HG02623 (cell line): ENCODE data around the gene TSSK2.
"Not testable (repeated sequence)": the region's sequence is repeated elsewhere in the genome, so short reads cannot be mapped to it uniquely, and the experiment has no call there.

Experiments
- ATAC-seq: cut with Tn5 transposase; IDR thresholded peaks from one replicate; pipeline ENCODE4 v1.9.1; 2021; ENCODE audit warnings: moderate library complexity; ENCODE audit not compliant: unreplicated experiment

The TSSK2 gene

GRCh38 chr22:19138217-19139000, 7.3 kb downstream of the TSSK2 start:
- ATAC-seq: no peak

- ATAC-seq: no peak
Measured at GRCh38 chr22:19139001-19139356, 7.9 kb downstream of the TSSK2 start.

- no peak for ATAC-seq
Measured at GRCh38 chr22:19139974-19140373, 8.9 kb downstream of the TSSK2 start.

DNA sequence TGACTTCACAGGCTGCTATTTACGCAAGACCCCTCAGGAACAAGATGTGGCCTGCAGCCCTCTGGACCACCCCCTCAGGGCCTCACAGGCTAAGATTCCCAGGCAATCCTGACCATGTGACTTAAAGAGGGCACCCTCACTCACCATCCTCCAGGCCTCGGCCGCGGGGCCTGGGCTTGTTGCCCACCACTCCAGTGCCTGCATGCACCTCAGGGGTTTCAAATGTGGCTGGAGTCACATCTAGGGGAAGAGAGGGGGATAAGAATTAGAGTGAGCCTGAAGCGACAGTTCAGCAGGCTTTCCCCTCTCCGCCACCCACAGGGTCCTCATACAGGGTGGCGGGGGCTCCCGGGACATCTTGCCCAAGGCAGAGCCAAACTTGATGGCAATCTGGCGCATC, 11.3 kb downstream of the TSSK2 start:
- no peak for ATAC-seq

DNA sequence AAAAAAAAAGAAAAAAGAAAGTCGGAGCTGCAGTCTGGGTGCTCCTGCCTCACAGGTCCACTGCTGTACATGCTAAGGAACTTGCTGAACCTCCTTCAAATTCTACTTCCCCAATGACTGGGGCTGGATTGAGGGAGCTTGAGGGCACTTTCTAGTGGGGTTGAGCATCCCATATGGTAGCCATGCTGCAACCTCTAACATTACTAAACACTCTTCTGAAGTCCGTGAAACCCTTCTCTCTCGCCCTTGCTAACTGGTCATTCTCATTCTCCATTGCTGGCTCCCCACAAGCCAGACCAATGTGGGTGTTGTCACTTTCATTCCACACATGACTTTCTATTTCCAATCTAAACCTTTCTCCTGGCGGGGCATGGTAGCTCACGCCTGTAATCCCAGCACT, 12.1 kb downstream of the TSSK2 start:
- no peak for ATAC-seq

DNA sequence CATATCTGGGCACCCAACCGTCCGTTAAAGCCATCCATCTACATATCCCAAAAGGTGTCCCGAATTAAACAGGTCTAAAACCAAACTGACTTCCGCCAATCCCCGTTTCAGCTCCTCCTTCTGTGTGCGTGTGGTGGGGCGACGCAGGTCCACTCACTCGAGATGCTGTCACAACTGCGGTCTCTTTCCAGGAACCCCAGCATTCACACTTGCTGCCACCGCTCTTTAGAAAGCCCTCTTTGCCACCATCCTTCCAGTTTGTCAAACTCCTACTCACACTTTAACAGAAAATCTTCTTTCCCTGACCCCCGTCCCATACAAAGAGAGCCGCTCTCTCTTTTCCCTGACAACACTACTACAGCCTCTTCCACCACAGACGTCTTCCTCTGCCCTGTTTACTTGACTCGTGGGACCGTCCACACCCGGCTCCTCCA, 12.9 kb downstream of the TSSK2 start:
- no peak for ATAC-seq

DNA sequence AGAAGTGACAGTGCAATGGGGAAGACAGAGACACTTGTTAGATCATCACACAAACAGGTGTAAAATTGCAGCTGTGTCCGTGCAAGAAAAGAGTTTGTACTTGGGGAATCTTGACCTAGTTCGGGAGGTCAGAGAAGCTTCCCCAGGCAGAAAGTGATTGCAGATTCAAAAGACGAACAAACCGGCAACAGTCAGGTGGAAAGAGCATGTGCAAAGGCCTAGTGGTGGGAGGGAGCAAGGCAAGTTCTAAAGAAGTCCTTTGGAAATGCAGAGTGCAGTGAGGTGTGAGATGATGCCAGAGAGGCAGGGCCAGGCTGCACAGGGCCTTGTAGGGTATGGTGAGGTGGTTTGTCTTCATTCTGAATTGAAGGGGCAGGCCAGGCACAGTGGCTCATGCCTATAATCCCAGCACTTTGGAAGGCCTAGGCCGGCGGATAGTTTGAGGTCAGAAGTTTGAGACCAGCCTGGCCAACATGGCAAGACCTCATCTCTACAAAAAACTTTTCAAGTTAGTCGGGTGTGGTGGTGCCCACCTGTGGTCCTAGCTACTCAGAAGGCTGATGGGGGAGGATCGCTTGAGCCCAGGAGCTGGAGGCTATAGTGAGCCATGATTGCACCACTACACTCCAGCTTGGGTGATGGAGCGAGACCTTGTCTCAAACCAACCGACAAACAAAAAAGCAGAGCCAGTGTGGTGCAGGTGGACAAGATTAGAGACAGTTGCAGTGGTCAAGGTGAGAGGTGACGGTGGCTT, 15.3 kb downstream of the TSSK2 start:
- ATAC-seq: no peak

DNA sequence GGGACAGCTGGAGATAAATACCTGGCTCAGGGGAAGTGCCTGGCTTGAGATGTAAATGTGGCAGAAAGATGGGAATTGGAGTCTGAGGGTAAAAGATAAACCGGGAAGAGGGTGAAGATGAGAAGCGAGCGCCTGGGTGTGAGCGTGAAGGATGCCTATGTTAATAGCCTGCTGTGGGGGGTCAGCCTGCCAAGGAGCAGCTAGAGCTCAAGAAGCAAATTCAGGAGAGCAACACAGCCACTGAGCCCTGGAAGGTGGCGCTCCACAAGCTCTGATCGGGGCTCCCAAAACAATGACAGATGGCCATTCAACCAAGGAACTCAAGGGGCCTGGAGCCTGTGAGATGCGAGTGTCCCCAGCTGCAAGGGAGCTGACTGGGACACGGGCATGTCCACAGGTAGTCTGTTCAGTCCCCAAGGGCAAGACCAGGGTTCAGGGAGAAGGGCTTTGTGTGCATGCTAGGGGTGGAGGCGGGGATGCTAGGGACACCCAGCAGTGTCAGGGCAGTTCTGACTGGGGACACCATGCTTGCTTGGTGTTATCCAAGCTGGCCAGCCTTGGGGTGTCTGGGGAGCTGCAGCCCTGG, 16.2 kb downstream of the TSSK2 start:
- ATAC-seq: no peak

DNA sequence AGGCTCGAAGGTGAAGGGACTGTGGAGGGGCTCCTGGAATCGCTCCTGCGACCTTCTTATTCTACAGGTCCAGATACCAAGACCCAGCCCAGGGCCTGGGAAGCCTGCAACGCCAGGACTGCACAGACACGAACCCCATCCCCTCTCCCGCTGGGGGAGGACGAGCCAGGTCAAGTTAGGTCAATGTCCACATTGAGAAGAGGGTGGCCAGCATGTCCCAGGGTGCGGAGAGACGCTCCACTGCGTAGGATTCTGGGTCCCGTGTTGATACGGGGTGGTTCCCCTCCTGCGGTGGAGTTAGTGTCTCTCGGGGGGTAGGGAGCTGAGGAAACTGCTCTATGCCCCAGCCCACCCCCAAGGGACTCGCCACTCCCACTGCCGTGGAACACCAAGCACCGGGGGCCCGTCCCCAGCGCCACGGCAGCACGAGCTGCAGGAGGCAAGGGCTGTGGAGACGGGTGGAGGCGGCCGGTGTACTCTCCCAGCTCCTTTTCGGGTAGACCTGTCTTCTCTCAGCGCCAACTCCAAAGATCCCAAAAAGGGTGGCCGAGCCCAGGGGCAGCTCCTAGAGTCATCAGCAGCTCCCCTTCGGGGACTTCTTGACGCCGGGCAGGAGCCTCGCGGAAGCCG, 17.4 kb downstream of the TSSK2 start:
- no peak for ATAC-seq

DNA sequence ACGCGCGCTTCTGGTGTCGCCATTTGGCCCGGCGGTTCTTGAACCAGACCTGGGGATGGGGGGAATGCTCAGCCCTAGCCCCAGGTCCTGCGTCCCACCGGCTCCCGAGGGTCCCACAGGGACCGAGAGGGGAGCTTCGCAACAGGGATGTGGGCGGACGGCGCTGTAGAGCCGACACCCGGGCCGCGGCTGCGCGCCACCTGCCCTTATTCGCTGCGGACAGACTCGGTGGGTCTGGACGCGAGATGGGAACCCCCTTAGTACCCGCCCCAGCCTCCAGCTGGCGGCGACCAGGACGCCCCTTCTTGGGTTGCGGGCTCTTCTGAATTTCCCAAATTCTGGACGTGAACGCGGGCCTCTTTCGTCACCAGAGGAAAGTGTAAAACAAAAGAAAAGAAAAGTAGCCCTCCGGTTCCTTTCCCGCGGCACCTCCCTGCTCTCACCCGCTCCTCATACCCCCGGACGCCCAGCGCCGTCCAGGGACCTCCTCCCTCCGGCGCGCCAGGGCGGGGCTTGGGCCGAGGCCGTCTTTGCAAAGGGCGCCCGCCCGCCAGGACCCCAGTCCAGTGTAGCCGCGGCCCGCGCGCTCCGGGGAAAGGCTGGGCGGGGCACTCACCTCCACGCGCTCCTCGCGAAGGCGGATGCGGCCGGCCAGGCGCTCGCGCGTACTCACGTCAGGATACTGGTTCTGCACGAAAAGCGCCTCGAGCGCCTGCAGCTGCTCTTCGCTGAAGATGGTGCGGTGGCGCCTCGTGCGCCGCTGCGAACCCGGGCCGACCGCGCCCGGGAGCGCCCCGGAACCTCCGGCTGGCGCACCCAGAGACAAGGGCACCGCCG, 18.2 kb downstream of the TSSK2 start:
- no peak for ATAC-seq

DNA sequence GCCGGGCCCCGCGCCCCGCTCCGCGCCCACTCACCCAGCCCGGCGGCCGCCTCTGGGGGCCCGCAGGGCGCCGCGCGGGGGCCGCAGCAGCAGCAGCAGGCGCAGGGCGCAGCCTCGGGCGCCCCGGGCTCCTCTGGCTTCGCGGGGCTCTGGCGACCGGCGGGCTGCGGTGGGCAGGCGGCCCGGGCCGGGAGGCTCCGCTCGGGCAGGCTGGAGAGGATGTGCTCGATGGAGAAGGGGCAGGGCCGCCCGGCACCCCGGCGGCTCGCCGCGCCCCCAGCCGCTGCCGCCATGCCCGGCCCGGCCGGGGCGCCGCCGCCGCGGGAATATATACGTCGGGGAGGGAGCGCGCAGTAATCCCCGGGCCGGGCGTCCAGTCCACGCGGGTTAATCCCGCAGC, 18.9 kb downstream of the TSSK2 start, which contains the start of gene GSC2:
GSC2 (minus strand) TSS at position 302 of the 400 bp plus-strand sequence; CDS start at position 293, 9 bp downstream.
- no peak for ATAC-seq

DNA sequence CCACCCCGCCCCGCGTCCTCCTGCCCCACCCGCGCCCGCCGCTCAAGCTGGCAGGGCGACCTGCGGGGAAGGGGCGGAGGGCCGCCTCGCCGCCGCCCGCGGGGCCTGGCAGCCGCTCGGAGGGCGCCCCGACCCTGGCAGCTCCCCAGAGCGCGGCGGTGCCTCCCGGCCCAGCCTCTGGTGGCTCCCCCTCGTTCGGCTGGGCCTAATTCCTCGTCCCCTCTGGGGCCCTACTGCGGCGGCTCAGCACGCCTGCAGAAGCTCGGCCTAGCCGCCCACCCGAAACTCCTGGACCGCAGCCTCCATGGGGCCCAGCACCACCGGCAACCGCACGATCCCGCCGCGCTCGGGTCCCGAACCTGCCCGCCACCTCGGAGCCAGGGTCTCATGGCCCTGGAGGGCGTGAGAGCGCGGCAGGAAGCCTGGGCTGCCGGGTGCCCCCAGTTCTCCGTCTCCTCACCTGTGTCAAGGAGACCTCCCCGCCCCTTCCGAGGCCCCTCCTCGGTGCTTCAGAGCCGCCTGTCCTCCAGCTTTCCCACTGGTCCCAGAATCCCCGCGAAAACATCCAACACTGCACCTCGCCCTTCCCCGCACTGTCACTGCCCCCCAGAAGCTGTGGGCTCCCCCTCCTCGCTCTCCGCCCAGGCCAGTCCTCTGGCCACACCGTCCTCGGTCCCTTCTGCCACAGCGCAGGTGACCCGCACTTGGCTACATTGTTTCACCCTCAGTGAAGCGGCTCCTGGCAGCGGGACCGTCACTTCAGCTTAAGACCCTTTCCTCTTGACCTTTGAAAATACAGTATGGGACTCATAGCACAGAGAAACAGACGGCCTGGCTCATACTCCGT, 19.6 kb downstream of the TSSK2 start:
- ATAC-seq: no peak

- ATAC-seq: no peak
Measured at GRCh38 chr22:19151329-19152191, 20.5 kb downstream of the TSSK2 start.

- no peak for ATAC-seq
Measured at GRCh38 chr22:19152942-19153883, 22.1 kb downstream of the TSSK2 start.

GRCh38 chr22:19156109-19156508, 25.0 kb downstream of the TSSK2 start:
- not testable (repeated sequence) for ATAC-seq

- not testable (repeated sequence) for ATAC-seq
Measured at GRCh38 chr22:19158649-19159048, 27.5 kb downstream of the TSSK2 start.

- ATAC-seq: no peak
Measured at GRCh38 chr22:19164425-19164824, 33.3 kb downstream of the TSSK2 start.

DNA sequence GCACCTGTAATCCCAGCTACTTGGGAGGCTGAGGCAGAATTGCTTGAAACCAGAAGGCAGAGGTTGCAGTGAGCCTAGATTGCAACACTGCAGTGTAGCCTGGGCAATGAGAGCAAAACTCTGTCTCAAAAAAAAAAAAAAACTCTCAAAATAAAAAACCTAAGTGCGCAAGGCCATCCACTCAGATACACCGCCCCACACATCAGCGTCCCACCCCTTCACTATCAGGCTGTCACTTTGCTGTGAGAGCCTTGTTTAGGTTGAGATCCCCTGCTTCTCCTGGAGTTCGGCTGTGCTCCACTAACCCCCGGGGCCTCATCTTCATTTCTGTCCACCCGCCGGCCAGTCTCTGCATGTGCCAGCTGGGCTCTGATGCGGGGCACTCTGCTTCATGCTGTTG, 35.3 kb downstream of the TSSK2 start:
- no peak for ATAC-seq
